ENCODE data around the gene ASTN2. TPM values are rescaled to one million over a fixed set of nuclear protein-coding genes. Genes with fewer than 3 reads are reported as not detected.

ASTN2 gene
- total RNA-seq, 1 donor from 2014 or later, result 7.3 TPM

DNA sequence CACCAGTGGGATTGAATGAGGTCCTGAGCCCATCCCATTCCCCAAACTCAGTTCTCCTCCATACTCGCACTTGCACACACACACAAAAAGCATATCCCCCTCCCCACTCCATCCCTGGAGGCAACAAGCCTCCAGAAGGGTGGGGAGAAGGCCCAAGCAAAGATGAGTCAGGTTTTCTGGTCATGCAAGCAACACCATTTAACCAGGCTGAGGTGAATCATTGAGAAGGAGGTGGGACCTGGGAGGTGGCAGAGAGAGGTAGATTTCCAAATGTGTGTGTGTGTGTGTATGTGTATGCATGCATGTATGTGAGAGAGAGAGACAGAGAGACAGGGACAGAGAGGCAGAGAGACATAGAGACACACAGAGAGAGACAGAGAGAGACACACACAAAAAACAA lies 913.0 kb downstream of the ASTN2 start:
- no peaks in the 10 kb centered on the region for H3K36me3 ChIP-seq (ENCODE audit: control insufficient read depth in 3 of 3, insufficient read depth in 3 of 3, low read length in 3 of 3)
- H3K9ac ChIP-seq (ENCODE audit: low read depth in 1 of 3, low read length in 3 of 3), result no peak overlapping the region
- no peaks in the 10 kb centered on the region for H3K9me3 ChIP-seq (ENCODE audit: control insufficient read depth in 3 of 3, low read length in 3 of 3)
- no peaks in the 10 kb centered on the region for H3K27me3 ChIP-seq (ENCODE audit: control insufficient read depth in 3 of 3, insufficient read depth in 3 of 3, low read length in 3 of 3)
- no peak overlapping the region for H3K27ac ChIP-seq (ENCODE audit: low read depth, low read length)
- no peaks in the 10 kb centered on the region for H3K4me1 ChIP-seq (ENCODE audit: control insufficient read depth in 3 of 3, insufficient read depth in 3 of 3, low read length in 3 of 3)
- no peak overlapping the region for H3K4me3 ChIP-seq (ENCODE audit: low read length in 3 of 3)

DNA sequence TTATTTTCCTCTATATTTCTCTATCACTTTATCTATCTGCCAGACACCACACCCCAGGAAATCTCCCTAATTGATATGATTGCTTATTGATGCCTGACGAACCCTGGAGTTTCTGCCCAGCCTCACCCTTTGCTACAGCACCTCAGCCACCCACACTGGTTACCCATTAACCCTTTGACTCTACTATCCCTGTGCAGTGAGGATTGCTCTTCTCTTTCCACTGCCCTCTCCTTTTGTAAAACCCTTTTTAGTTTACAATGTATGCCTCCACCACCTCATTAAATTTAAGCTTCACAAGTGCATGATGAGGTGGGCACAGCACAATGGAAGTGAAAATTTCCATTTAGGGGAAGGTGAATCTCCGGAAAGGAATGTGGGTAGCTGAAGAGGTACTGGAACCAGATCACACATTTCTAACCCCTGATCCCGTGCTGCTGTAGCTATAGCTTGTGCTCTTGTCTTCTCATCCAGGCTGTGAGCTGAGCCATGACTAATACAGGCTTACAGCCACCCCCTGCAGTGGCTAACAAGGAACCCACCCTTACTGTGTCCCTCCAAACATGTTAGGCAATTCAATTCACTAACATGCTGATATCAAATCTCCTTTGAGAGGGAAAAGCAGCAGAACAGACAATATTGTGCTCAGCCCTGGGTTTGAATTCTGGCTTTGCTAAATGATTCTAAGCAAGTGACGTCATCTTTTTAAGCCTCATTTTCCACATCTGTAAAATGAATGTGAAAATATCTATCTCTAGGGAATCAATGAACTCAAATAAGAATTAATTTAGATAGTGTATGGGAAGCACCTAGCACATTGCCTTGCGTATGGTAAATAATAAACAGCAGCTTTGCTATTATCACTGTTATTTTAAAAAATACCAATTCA lies 914.6 kb downstream of the ASTN2 start:
- Histone ChIP-seq H3K27ac (ENCODE audit: low read depth, low read length) (no peak overlapping the region), H3K4me3 (ENCODE audit: low read length in 3 of 3) (no peak overlapping the region), H3K27me3 (ENCODE audit: control insufficient read depth in 3 of 3, insufficient read depth in 3 of 3, low read length in 3 of 3) (no peaks in the 10 kb centered on the region), H3K36me3 (ENCODE audit: control insufficient read depth in 3 of 3, insufficient read depth in 3 of 3, low read length in 3 of 3) (no peaks in the 10 kb centered on the region), H3K9me3 (ENCODE audit: control insufficient read depth in 3 of 3, low read length in 3 of 3) (no peaks in the 10 kb centered on the region), H3K4me1 (ENCODE audit: control insufficient read depth in 3 of 3, insufficient read depth in 3 of 3, low read length in 3 of 3) (peaks cover 0 to 1% (median 0%) of the 10 kb centered on the region in 3 donors), H3K9ac (ENCODE audit: low read depth in 1 of 3, low read length in 3 of 3) (no peak overlapping the region)

DNA sequence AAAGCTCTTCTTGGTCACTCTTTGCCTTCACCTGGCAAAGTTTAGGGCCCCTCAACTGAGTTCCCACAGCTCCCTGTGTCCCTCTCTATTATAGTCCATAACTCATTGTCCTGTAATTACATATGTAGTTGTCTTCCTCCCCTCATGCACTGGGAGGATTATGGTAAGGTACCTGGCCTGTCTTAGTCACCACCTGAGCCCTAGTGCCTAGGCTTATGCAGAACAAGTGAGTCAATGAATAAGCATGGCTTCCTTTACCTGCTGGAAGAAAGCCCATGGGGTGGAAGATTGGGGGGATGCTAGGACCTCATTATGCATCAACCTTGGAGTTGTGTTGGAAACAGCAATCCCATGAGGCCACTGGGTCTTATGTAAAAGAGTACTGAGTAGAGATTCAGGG lies 915.4 kb downstream of the ASTN2 start:
- Histone ChIP-seq H3K36me3 (ENCODE audit: control insufficient read depth in 3 of 3, insufficient read depth in 3 of 3, low read length in 3 of 3) (no peaks in the 10 kb centered on the region), H3K4me3 (ENCODE audit: low read length in 3 of 3) (no peak overlapping the region), H3K27ac (ENCODE audit: low read depth, low read length) (no peak overlapping the region), H3K9ac (ENCODE audit: low read depth in 1 of 3, low read length in 3 of 3) (no peak overlapping the region), H3K4me1 (ENCODE audit: control insufficient read depth in 3 of 3, insufficient read depth in 3 of 3, low read length in 3 of 3) (peaks cover 0 to 5% (median 0%) of the 10 kb centered on the region in 3 donors), H3K9me3 (ENCODE audit: control insufficient read depth in 3 of 3, low read length in 3 of 3) (no peaks in the 10 kb centered on the region), H3K27me3 (ENCODE audit: control insufficient read depth in 3 of 3, insufficient read depth in 3 of 3, low read length in 3 of 3) (no peaks in the 10 kb centered on the region)

DNA sequence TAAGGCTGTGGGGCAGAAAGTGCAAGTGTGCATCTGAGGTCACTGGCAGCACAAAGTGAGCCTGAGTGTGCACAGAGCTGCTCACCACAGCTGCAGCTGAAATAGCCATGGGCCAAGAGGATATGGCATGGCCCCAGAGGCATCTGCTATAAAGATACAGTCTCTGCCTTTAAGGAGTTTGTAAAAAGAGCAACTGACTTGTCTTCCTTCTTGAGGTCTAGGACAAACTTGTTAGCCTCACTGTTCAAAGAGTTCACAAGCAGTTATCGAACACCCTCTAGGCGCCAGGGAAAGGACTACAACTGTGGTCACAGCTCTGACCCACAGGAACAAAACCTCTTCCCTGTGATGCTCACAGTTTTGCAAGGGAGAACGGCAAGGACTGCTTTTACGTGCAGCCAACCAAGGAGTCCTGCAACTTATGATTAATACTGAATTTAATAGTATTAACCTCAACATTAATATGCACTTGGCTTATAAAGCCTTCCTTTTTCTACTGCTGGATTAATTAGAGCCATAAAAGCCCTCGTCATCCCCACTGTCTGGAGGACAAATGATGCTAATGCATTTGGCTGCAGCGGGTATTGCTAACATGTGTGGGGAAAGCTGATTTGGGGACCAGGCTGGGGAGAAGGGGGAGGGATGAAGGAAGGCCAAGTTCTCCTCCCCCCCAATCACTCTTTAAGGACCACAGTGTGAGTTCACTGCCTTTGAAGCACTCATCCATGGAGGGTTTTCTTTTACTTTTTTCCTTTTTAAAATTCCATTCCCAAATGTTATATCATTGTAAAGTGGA lies 917.6 kb downstream of the ASTN2 start:
- Histone ChIP-seq H3K4me1 (ENCODE audit: control insufficient read depth in 3 of 3, insufficient read depth in 3 of 3, low read length in 3 of 3) (peaks cover 0 to 5% (median 0%) of the 10 kb centered on the region in 3 donors), H3K36me3 (ENCODE audit: control insufficient read depth in 3 of 3, insufficient read depth in 3 of 3, low read length in 3 of 3) (no peaks in the 10 kb centered on the region), H3K27ac (ENCODE audit: low read depth, low read length) (no peak overlapping the region), H3K4me3 (ENCODE audit: low read length in 3 of 3) (no peak overlapping the region), H3K9me3 (ENCODE audit: control insufficient read depth in 3 of 3, low read length in 3 of 3) (no peaks in the 10 kb centered on the region), H3K27me3 (ENCODE audit: control insufficient read depth in 3 of 3, insufficient read depth in 3 of 3, low read length in 3 of 3) (no peaks in the 10 kb centered on the region), H3K9ac (ENCODE audit: low read depth in 1 of 3, low read length in 3 of 3) (no peak overlapping the region)

DNA sequence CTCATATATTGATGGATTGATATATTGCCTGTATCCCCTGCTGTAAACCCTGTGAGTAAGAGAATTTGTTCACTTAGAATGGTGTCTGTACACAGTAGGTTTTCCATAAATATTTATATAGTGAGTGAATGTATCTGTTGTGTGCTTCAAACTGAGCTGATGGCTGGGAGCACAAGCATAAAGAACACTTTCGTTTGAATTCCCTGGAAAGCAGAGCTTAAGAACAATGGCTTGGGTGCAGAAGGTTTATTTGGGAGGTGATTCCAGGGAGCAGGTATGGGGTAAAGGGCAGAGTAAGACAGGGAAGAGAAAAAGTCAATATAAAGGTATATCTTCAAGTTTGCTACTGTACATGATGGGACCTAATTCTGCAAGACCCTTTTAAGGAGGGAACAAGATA lies 918.7 kb downstream of the ASTN2 start:
- H3K36me3 ChIP-seq (ENCODE audit: control insufficient read depth in 3 of 3, insufficient read depth in 3 of 3, low read length in 3 of 3), result no peaks in the 10 kb centered on the region
- H3K27me3 ChIP-seq (ENCODE audit: control insufficient read depth in 3 of 3, insufficient read depth in 3 of 3, low read length in 3 of 3), result no peaks in the 10 kb centered on the region
- peaks cover 0 to 5% (median 0%) of the 10 kb centered on the region in 3 donors for H3K4me1 ChIP-seq (ENCODE audit: control insufficient read depth in 3 of 3, insufficient read depth in 3 of 3, low read length in 3 of 3)
- H3K9me3 ChIP-seq (ENCODE audit: control insufficient read depth in 3 of 3, low read length in 3 of 3), result no peaks in the 10 kb centered on the region
- no peak overlapping the region for H3K9ac ChIP-seq (ENCODE audit: low read depth in 1 of 3, low read length in 3 of 3)
- H3K27ac ChIP-seq (ENCODE audit: low read depth, low read length), result no peak overlapping the region
- H3K4me3 ChIP-seq (ENCODE audit: low read length in 3 of 3), result no peak overlapping the region

DNA sequence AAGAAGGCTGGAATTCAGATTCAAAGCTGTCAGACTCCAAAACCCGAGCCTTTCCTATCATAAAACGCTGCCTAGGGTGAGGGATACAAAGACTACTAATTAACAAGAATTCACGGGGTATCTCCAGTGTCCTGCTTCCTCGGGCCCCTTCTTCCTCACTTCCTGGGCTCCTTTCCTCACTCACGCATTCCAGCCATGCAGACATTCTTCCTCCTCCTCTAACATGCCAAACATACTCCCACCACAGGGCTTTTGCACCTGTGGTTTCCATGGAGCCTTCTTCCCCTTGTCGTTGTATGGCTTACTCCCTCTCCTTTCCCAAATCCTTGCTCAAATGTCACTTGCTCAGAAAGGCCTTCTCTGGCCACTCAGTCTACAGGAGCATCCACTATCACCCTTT lies 919.1 kb downstream of the ASTN2 start:
- H3K9me3 ChIP-seq (ENCODE audit: control insufficient read depth in 3 of 3, low read length in 3 of 3), result no peaks in the 10 kb centered on the region
- H3K27ac ChIP-seq (ENCODE audit: low read depth, low read length), result no peak overlapping the region
- H3K27me3 ChIP-seq (ENCODE audit: control insufficient read depth in 3 of 3, insufficient read depth in 3 of 3, low read length in 3 of 3), result no peaks in the 10 kb centered on the region
- no peak overlapping the region for H3K9ac ChIP-seq (ENCODE audit: low read depth in 1 of 3, low read length in 3 of 3)
- H3K4me1 ChIP-seq (ENCODE audit: control insufficient read depth in 3 of 3, insufficient read depth in 3 of 3, low read length in 3 of 3), result peaks cover 0 to 5% (median 0%) of the 10 kb centered on the region in 3 donors
- no peaks in the 10 kb centered on the region for H3K36me3 ChIP-seq (ENCODE audit: control insufficient read depth in 3 of 3, insufficient read depth in 3 of 3, low read length in 3 of 3)
- H3K4me3 ChIP-seq (ENCODE audit: low read length in 3 of 3), result no peak overlapping the region

DNA sequence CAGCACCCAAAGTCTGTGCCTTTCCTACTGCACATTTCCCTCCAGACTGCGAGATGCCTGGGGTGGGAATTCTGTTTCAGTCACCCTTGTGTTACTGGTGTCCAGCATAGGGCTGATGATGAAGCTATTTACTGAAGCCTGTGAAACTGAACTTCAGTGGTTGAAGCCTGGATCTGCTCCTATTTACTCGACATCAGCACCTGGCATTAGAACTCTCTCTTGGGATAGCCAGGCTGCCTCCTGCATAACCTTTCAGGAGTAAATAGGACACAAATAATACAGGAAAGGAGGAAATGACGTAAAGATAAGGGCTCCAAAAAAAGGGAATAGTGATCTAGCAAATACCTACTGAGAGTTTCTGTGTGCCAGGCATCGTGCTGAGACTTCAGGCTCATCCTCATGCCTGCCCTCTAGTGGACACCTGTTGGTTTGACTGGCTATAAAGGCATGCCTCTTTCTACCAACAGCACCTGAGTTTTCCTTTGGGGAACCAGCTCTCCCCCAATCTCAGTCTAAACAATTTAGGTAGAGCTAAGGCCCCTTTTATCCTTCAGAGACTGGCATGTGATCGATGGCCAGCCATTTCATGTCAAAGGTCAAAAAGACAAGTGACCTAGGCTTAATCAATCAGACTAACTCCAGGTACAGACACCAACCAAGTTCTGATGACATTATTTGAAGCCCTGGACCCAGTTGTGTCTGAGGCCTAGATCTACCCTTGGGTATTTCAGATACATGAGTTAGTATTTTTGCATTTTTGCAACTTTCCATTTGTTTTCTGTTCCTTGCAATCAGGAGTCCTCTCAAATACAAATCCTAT lies 919.8 kb downstream of the ASTN2 start:
- Histone ChIP-seq H3K9ac (ENCODE audit: low read depth in 1 of 3, low read length in 3 of 3) (no peak overlapping the region), H3K4me1 (ENCODE audit: control insufficient read depth in 3 of 3, insufficient read depth in 3 of 3, low read length in 3 of 3) (peaks cover 0 to 5% (median 0%) of the 10 kb centered on the region in 3 donors), H3K4me3 (ENCODE audit: low read length in 3 of 3) (no peak overlapping the region), H3K27ac (ENCODE audit: low read depth, low read length) (no peak overlapping the region), H3K9me3 (ENCODE audit: control insufficient read depth in 3 of 3, low read length in 3 of 3) (no peaks in the 10 kb centered on the region), H3K27me3 (ENCODE audit: control insufficient read depth in 3 of 3, insufficient read depth in 3 of 3, low read length in 3 of 3) (no peaks in the 10 kb centered on the region), H3K36me3 (ENCODE audit: control insufficient read depth in 3 of 3, insufficient read depth in 3 of 3, low read length in 3 of 3) (no peaks in the 10 kb centered on the region)

DNA sequence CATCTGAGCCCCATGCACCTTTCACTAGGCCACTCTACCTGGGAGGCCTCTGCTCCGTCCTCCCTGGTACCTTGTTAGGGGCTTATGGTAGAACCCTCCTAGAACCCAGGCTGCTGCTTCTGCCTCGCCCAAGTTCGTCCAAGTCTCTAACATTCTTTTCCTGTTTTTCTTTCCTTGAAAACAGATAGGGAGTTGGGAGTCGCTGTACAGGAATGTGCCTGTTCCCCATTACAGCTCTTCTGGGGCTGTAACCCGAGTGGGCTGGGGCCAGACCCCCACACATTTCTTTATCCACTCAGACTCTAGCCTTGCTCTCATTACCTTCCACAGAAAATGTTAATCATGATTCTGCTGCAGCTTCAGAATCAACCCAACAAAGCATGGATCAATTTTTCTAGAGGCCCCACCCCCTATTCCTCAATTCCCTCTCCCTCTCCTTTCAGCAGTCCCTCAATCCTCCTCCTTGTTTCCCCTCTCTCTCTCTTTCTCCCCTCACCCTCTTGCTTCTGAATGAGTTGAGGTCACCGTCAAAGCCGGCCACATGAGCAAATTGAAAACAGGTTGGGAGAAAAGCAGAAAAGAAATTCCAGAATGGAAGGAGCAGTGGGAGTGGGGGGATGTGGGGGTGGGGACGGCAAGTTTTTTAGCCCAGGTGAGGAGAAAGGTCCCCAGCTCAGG lies 921.5 kb downstream of the ASTN2 start:
- no peaks in the 10 kb centered on the region for H3K9me3 ChIP-seq (ENCODE audit: control insufficient read depth in 3 of 3, low read length in 3 of 3)
- H3K27ac ChIP-seq (ENCODE audit: low read depth, low read length), result no peak overlapping the region
- peaks cover 0 to 5% (median 0%) of the 10 kb centered on the region in 3 donors for H3K4me1 ChIP-seq (ENCODE audit: control insufficient read depth in 3 of 3, insufficient read depth in 3 of 3, low read length in 3 of 3)
- H3K36me3 ChIP-seq (ENCODE audit: control insufficient read depth in 3 of 3, insufficient read depth in 3 of 3, low read length in 3 of 3), result no peaks in the 10 kb centered on the region
- H3K27me3 ChIP-seq (ENCODE audit: control insufficient read depth in 3 of 3, insufficient read depth in 3 of 3, low read length in 3 of 3), result no peaks in the 10 kb centered on the region
- H3K4me3 ChIP-seq (ENCODE audit: low read length in 3 of 3), result no peak overlapping the region
- H3K9ac ChIP-seq (ENCODE audit: low read depth in 1 of 3, low read length in 3 of 3), result no peak overlapping the region

DNA sequence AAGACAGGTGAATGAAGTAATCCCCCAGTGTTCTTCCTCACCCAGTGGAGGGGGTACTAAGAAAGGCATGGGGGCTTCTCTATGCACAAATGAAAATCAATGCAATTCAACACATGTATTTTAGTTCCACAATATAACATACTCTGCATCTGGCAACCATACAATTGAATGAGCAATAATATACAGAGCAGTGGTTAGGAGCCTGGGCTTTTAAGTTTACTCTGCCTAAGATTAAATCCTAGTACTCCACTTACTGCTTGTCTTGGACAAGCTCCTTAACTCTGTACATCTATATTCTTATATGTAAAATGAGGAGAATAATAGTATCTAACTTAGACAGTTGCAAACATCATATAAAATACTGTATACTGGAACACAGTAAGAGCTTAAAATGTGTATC lies 923.2 kb downstream of the ASTN2 start:
- Histone ChIP-seq H3K27ac (ENCODE audit: low read depth, low read length) (no peak overlapping the region), H3K9me3 (ENCODE audit: control insufficient read depth in 3 of 3, low read length in 3 of 3) (no peaks in the 10 kb centered on the region), H3K4me3 (ENCODE audit: low read length in 3 of 3) (no peak overlapping the region), H3K27me3 (ENCODE audit: control insufficient read depth in 3 of 3, insufficient read depth in 3 of 3, low read length in 3 of 3) (no peaks in the 10 kb centered on the region), H3K4me1 (ENCODE audit: control insufficient read depth in 3 of 3, insufficient read depth in 3 of 3, low read length in 3 of 3) (peaks cover 0 to 5% (median 0%) of the 10 kb centered on the region in 3 donors), H3K36me3 (ENCODE audit: control insufficient read depth in 3 of 3, insufficient read depth in 3 of 3, low read length in 3 of 3) (no peaks in the 10 kb centered on the region), H3K9ac (ENCODE audit: low read depth in 1 of 3, low read length in 3 of 3) (no peak overlapping the region)

All from skeletal muscle tissue (tissue), 4 donors.